H1 (cell line): ENCODE measurements around the gene TCF19. TPM values are rescaled to one million over a fixed set of nuclear protein-coding genes. Genes with fewer than 3 reads are reported as not detected.

Experiments used
- HDAC2 ChIP-seq, 2 experiments: fragments of 300-600 bp in 1 of 2; sonication (generic) in 1 of 2; IDR thresholded peaks; 2 replicates each; pipeline ENCODE4 v1.6.1; 2011 to 2012; ENCODE audit warnings: low read depth in 2 of 2, low read length in 2 of 2, mild to moderate bottlenecking in 2 of 2, moderate library complexity in 2 of 2, borderline replicate concordance in 1 of 2, inconsistent platforms in 1 of 2
- polyA plus RNA-seq, 7 experiments: library from polyadenylated mRNA; depleted of rRNA in 3 of 7; stranded (reverse) in 5 of 7; unstranded in 2 of 7; fragments of >200 nt in 5 of 7; fragments of 200-250 nt in 2 of 7; gene quantifications; 1 replicate in 5 of 7; 2 replicates in 1 of 7; 4 replicates in 1 of 7; pipeline versions ENCODE4 v1.2.1 to v1.2.3, GENCODE V29; 2011 to 2013; ENCODE audit warnings: missing spikeins in 2 of 7, mixed read lengths in 2 of 7
- total RNA-seq: library from RNA; stranded (reverse); fragmentation: NEBNext Ultra II Directional; extraction: Animal tissue kit (Norgen Biotek cat#: 25700); gene quantifications from 2 replicates; pipeline ENCODE4 v1.2.1, GENCODE V29; 2021

TCF19 gene
- total and polyA plus RNA-seq, 2 of the 8 experiments (the other 6 are each of a cell fraction or from before 2014, with no cell fraction given) = 7.2 to 11.0 TPM

DNA sequence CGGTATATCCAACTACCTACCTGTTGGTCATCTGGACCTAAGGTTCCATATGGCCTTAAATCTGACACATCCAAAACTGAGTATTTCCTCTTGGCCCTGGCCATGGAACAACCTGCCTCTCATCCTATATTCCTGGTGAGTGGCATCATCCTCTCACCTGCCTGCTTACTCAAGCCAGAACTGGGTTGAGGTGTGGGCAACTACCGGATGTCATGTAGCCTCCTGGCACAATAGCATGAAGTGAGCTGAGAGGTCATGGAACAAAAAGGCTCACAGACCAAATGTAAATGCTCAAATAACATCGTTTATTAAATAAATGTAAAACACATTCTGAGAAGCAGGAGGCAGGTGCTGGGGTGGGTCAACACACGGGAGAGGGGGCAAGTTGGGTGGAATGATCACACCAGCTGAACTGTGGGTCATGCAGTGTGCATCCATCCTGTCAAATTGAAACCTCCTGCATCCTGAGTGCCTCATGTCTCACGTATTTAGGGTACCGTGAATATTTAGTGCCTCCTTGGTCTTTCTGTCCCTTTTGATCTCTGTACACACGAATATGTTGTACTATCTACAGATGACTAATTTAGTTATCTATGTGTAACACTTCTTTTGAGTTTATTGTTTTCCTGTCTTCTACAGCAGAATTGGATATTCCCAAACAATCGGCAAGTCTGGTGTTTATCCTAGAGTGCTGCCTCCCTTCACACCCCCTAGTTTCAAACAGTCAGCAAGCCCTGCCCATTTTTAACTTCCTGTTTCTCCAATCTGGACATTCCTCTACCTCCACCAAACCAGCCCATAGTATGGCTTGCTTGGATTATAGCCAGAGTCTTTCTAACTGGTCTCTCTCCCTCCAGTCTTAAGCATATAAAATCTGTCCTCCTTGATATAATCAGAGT is 20.0 kb downstream of the TCF19 start (continued):
- no peak for TF ChIP-seq HDAC2 (IDR thresholded peaks at IDR 0.05; ENCODE audit: borderline replicate concordance in 1 of 2, low read depth in 2 of 2, low read length in 2 of 2)
